Mesenchymal stem cell (in vitro differentiated cells and primary cell): Measurements from ENCODE around the gene PAX7.

ENCODE experiments used
- DNase-seq: peaks from one replicate; pipeline ENCODE4 v3.0.0-alpha.2; 2013
- H2AFZ ChIP-seq: one replicate; pipeline ENCODE4 v1.6.1; 2013; ENCODE audit warnings: low read depth, mild to moderate bottlenecking, control low read depth, inconsistent platforms, low read length, moderate library complexity
- H2AK5ac ChIP-seq: 2 replicates; pipeline ENCODE4 v1.6.1; 2013; ENCODE audit warnings: low read length, moderate library complexity, mild to moderate bottlenecking, inconsistent platforms; ENCODE audit not compliant: severe bottlenecking
- H2BK120ac ChIP-seq: one replicate; pipeline ENCODE4 v1.6.1; 2013; ENCODE audit warnings: low read depth, mild to moderate bottlenecking, inconsistent platforms, low read length, moderate library complexity
- H2BK12ac ChIP-seq, 2 experiments: one replicate each; pipeline ENCODE4 v1.6.1; 2013; ENCODE audit warnings: inconsistent platforms in 2 of 2, low read length in 2 of 2, mild to moderate bottlenecking in 2 of 2, moderate library complexity in 2 of 2, control low read depth in 1 of 2
- H2BK15ac ChIP-seq: one replicate; pipeline ENCODE4 v1.6.1; 2013; ENCODE audit warnings: mild to moderate bottlenecking, low read depth, inconsistent platforms; ENCODE audit not compliant: poor library complexity, severe bottlenecking
- H2BK5ac ChIP-seq: 2 replicates; pipeline ENCODE4 v1.6.1; 2013; ENCODE audit warnings: low read depth, mild to moderate bottlenecking, low read length, control low read depth, inconsistent platforms; ENCODE audit not compliant: poor library complexity, severe bottlenecking
- H3K14ac ChIP-seq, 2 experiments: one replicate each; pipeline ENCODE4 v1.6.1; 2013; ENCODE audit warnings: inconsistent platforms in 2 of 2, low read length in 2 of 2, control low read depth in 1 of 2, mild to moderate bottlenecking in 1 of 2, moderate library complexity in 1 of 2
- H3K18ac ChIP-seq, 2 experiments: one replicate each; pipeline ENCODE4 v1.6.1; 2013; ENCODE audit warnings: inconsistent platforms in 2 of 2, low read length in 2 of 2, control low read depth in 1 of 2, low read depth in 1 of 2, mild to moderate bottlenecking in 1 of 2
- H3K23ac ChIP-seq, 2 experiments: one replicate each; pipeline ENCODE4 v1.6.1; 2013; ENCODE audit warnings: inconsistent platforms in 2 of 2, low read length in 2 of 2, mild to moderate bottlenecking in 2 of 2, moderate library complexity in 2 of 2, control low read depth in 1 of 2
- H3K27ac ChIP-seq: 2 replicates; pipeline ENCODE4 v1.5.1; 2013; ENCODE audit warnings: mild to moderate bottlenecking, moderate library complexity, low read length, control low read depth, inconsistent platforms; ENCODE audit not compliant: poor library complexity, severe bottlenecking
- H3K27me3 ChIP-seq, 2 experiments: 2 replicates each; pipeline versions ENCODE4 v1.6.1 to v1.7.0; 2013; ENCODE audit warnings: low read length in 2 of 2, mild to moderate bottlenecking in 2 of 2, moderate library complexity in 2 of 2, control low read depth in 1 of 2, inconsistent platforms in 1 of 2; ENCODE audit not compliant: control insufficient read depth in 1 of 2, insufficient read depth in 1 of 2
- H3K36me3 ChIP-seq, 2 experiments: 2 replicates each; pipeline versions ENCODE4 v1.6.1 to v1.7.0; 2013; ENCODE audit warnings: low read length in 2 of 2, control low read depth in 1 of 2, inconsistent platforms in 1 of 2, low read depth in 1 of 2, mild to moderate bottlenecking in 1 of 2; ENCODE audit not compliant: insufficient read depth in 2 of 2, control insufficient read depth in 1 of 2
- H3K4ac ChIP-seq, 2 experiments: one replicate each; pipeline ENCODE4 v1.6.1; 2013; ENCODE audit warnings: inconsistent platforms in 2 of 2, low read length in 2 of 2, mild to moderate bottlenecking in 2 of 2, moderate library complexity in 2 of 2, control low read depth in 1 of 2, low read depth in 1 of 2
- H3K4me1 ChIP-seq: 2 replicates; pipeline ENCODE4 v1.6.1; 2013; ENCODE audit warnings: low read depth, low read length, control low read depth; ENCODE audit not compliant: control insufficient read depth, insufficient read depth
- H3K4me2 ChIP-seq: 2 replicates; pipeline ENCODE4 v1.6.1; 2013; ENCODE audit warnings: low read length, mild to moderate bottlenecking, inconsistent platforms; ENCODE audit not compliant: poor library complexity, severe bottlenecking
- H3K4me3 ChIP-seq, 2 experiments: 2 replicates each; pipeline versions ENCODE4 v1.5.1 to v1.7.0; 2013; ENCODE audit warnings: low read length in 2 of 2, mild to moderate bottlenecking in 2 of 2, control low read depth in 1 of 2, low read depth in 1 of 2; ENCODE audit not compliant: insufficient read depth in 1 of 2
- H3K79me1 ChIP-seq: replicated peaks from 2 replicates; pipeline ENCODE4 v1.6.1; 2013; ENCODE audit warnings: mild to moderate bottlenecking, control low read depth, low read length, inconsistent platforms; ENCODE audit not compliant: poor library complexity, severe bottlenecking
- H3K9ac ChIP-seq: 2 replicates; pipeline ENCODE4 v1.7.0; 2013; ENCODE audit warnings: mild to moderate bottlenecking, low read length, moderate library complexity
- H3K9me3 ChIP-seq: 2 replicates; pipeline ENCODE4 v1.7.0; 2013; ENCODE audit warnings: mild to moderate bottlenecking, low read length; ENCODE audit not compliant: control insufficient read depth
- H4K8ac ChIP-seq: one replicate; pipeline ENCODE4 v1.6.1; 2013; ENCODE audit warnings: inconsistent platforms, mild to moderate bottlenecking, low read length, moderate library complexity
- H4K91ac ChIP-seq: one replicate; pipeline ENCODE4 v1.6.1; 2013; ENCODE audit warnings: mild to moderate bottlenecking, low read length, inconsistent platforms
- WGBS: methylation state at CpG from one replicate; pipeline ENCODE4 v1.1.7; 2013; ENCODE audit warnings: mixed read lengths; 5-methylcytosine and 5-hydroxymethylcytosine counted together

PAX7 gene

GRCh38 chr1:18599086-18599485 is 31.6 kb upstream of the PAX7 start:
- no peak overlapping the region for H3K4me2 ChIP-seq
- no peak for DNase-seq
- H2BK12ac ChIP-seq, result no peak overlapping the region
- no peak overlapping the region for H3K27ac ChIP-seq
- no peak overlapping the region for H3K14ac ChIP-seq
- no peak overlapping the region for H3K9ac ChIP-seq
- H3K4me1 ChIP-seq, result no peaks in the 10 kb centered on the region
- 48% methylated on average over 10 of the region's 12 CpGs for WGBS
- no peak overlapping the region for H3K18ac ChIP-seq
- no peak overlapping the region for H2BK120ac ChIP-seq
- H2AK5ac ChIP-seq, result no peak overlapping the region
- peaks cover 22 to 46% of the 10 kb centered on the region in 2 experiments for H3K27me3 ChIP-seq
- H3K79me1 ChIP-seq, result no peaks in the 10 kb centered on the region
- no peaks in the 10 kb centered on the region for H3K36me3 ChIP-seq
- H3K9me3 ChIP-seq, result no peaks in the 10 kb centered on the region
- H3K4ac ChIP-seq, result no peak overlapping the region
- H3K4me3 ChIP-seq, result no peak overlapping the region
- H2AFZ ChIP-seq, result no peak overlapping the region
- H3K23ac ChIP-seq, result no peak overlapping the region
- no peak overlapping the region for H2BK5ac ChIP-seq
- no peak overlapping the region for H4K8ac ChIP-seq
- H4K91ac ChIP-seq, result no peak overlapping the region
- H2BK15ac ChIP-seq, result no peak overlapping the region

- WGBS, result 68% methylated on average over 9 of the region's 9 CpGs
- Histone ChIP-seq H3K36me3 (no peaks in the 10 kb centered on the region), H2BK15ac (no peak overlapping the region)
These were observed 30.9 kb upstream of the PAX7 start for GRCh38 chr1:18599704-18600103.

GRCh38 chr1:18602533-18603211 is 28.0 kb upstream of the PAX7 start:
- Histone ChIP-seq H3K18ac (no peak overlapping the region), H4K8ac (no peak overlapping the region), H2BK15ac (no peak overlapping the region), H3K4me1 (peaks cover 1% of the 10 kb centered on the region), H3K27me3 (peaks cover 17 to 36% of the 10 kb centered on the region in 2 experiments), H2BK5ac (no peak overlapping the region), H3K27ac (no peak overlapping the region), H3K9ac (no peak overlapping the region), H2BK120ac (no peak overlapping the region), H2BK12ac (no peak overlapping the region), H3K23ac (no peak overlapping the region), H3K79me1 (no peaks in the 10 kb centered on the region), H2AK5ac (no peak overlapping the region), H3K14ac (no peak overlapping the region), H3K4me2 (no peak overlapping the region), H3K9me3 (no peaks in the 10 kb centered on the region), H4K91ac (no peak overlapping the region), H2AFZ (no peak overlapping the region), H3K4ac (no peak overlapping the region), H3K36me3 (no peaks in the 10 kb centered on the region), H3K4me3 (no peak overlapping the region)
- WGBS, result 53% methylated on average over 5 of the region's 5 CpGs
- DNase-seq, result no peak

More at GRCh38 chr1:18599704-18600103, 30.9 kb upstream of the PAX7 start:
- no peak overlapping the region for H2AFZ ChIP-seq
- H3K27me3 ChIP-seq, result peaks cover 17 to 42% of the 10 kb centered on the region in 2 experiments
- H2BK5ac ChIP-seq, result no peak overlapping the region
- no peak overlapping the region for H2BK12ac ChIP-seq
- H3K4me2 ChIP-seq, result no peak overlapping the region
- no peak overlapping the region for H3K9ac ChIP-seq
- DNase-seq, result no peak
- no peaks in the 10 kb centered on the region for H3K9me3 ChIP-seq
- H4K8ac ChIP-seq, result no peak overlapping the region
- no peak overlapping the region for H3K27ac ChIP-seq
- no peak overlapping the region for H2BK120ac ChIP-seq
- H3K4ac ChIP-seq, result no peak overlapping the region
- no peak overlapping the region for H3K23ac ChIP-seq
- no peak overlapping the region for H3K4me3 ChIP-seq
- no peaks in the 10 kb centered on the region for H3K79me1 ChIP-seq
- H2AK5ac ChIP-seq, result no peak overlapping the region
- H3K4me1 ChIP-seq, result no peaks in the 10 kb centered on the region
- H3K18ac ChIP-seq, result no peak overlapping the region
- H3K14ac ChIP-seq, result no peak overlapping the region
- H4K91ac ChIP-seq, result no peak overlapping the region

GRCh38 chr1:18603212-18603852 is 27.3 kb upstream of the PAX7 start:
- Histone ChIP-seq H2AFZ (no peak overlapping the region), H3K36me3 (no peaks in the 10 kb centered on the region), H3K9me3 (no peaks in the 10 kb centered on the region), H3K4me1 (peaks cover 1% of the 10 kb centered on the region), H2BK120ac (no peak overlapping the region), H3K9ac (no peak overlapping the region), H2BK15ac (no peak overlapping the region), H2AK5ac (no peak overlapping the region), H3K4me3 (no peak overlapping the region), H2BK12ac (no peak overlapping the region), H4K8ac (no peak overlapping the region), H3K27me3 (peaks cover 17 to 34% of the 10 kb centered on the region in 2 experiments), H4K91ac (no peak overlapping the region), H3K79me1 (no peaks in the 10 kb centered on the region), H3K23ac (no peak overlapping the region), H3K4ac (no peak overlapping the region), H3K14ac (no peak overlapping the region), H2BK5ac (no peak overlapping the region), H3K4me2 (no peak overlapping the region), H3K27ac (no peak overlapping the region), H3K18ac (no peak overlapping the region)
- DNase-seq, result no peak
- 40% methylated on average over 11 of the region's 13 CpGs for WGBS
